Adrenal gland (tissue), 5 donors: ENCODE results near the gene RPL35.

ENCODE experiments used
- POLR2A ChIP-seq, 2 donors: fragments of 450-650 bp; IDR thresholded peaks; one replicate each; pipeline ENCODE4 v1.6.1; 2017; ENCODE audit warnings: antibody characterized with exemption in 2 of 2, mild to moderate bottlenecking in 2 of 2, moderate library complexity in 1 of 2
- TF ChIP-seq, protein P1 (sequence below), 6 experiments: fragments of 450-650 bp in 4 of 6; fragments of 200-600 bp in 2 of 6; sonication (generic) in 1 of 6; IDR thresholded peaks; 1 replicate in 5 of 6; 2 replicates in 1 of 6; pipeline versions ENCODE4 v1.5.1 to v1.8.0; 2016 to 2021; ENCODE audit warnings: antibody characterized with exemption in 6 of 6, mild to moderate bottlenecking in 2 of 6, moderate library complexity in 1 of 6
- donor health status: DM: no; HTN: no; CAD: no.

DNA sequence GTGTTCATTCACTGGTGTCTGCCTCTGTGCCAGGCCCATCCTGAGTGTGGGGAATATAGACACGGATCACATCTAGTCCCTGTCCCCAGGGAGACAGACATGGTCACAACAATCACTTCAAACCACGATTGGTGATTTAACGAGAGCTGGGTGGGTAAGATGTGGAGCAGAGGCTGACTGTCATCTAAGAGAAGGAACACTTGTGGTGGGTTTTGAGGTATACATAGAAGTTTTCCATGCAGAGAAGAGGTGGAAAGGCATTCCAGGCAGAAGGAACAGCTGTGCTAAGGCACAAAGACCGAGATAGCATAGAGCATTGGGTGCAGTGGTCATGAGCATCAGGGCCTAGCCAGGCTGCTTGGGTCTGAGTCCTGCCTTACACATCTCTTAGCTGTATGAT is 31.2 kb downstream of the RPL35 start:
- TF ChIP-seq, protein P1, sequence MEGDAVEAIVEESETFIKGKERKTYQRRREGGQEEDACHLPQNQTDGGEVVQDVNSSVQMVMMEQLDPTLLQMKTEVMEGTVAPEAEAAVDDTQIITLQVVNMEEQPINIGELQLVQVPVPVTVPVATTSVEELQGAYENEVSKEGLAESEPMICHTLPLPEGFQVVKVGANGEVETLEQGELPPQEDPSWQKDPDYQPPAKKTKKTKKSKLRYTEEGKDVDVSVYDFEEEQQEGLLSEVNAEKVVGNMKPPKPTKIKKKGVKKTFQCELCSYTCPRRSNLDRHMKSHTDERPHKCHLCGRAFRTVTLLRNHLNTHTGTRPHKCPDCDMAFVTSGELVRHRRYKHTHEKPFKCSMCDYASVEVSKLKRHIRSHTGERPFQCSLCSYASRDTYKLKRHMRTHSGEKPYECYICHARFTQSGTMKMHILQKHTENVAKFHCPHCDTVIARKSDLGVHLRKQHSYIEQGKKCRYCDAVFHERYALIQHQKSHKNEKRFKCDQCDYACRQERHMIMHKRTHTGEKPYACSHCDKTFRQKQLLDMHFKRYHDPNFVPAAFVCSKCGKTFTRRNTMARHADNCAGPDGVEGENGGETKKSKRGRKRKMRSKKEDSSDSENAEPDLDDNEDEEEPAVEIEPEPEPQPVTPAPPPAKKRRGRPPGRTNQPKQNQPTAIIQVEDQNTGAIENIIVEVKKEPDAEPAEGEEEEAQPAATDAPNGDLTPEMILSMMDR (IDR thresholded peaks at IDR 0.05): no peak
- no peak for TF ChIP-seq POLR2A (IDR thresholded peaks at IDR 0.05)
